Body of pancreas (tissue), 4 donors: Measurements from ENCODE around the gene PHF23. TPM values are rescaled to one million over a fixed set of nuclear protein-coding genes. Genes with fewer than 3 reads are reported as not detected.

Experiments
- ATAC-seq: fragments of 150-250 bp; one replicate; pipeline ENCODE4 v1.9.1; 2016
- DNase-seq, 4 donors: peaks; one replicate each; pipeline ENCODE4 v3.0.0-alpha.2; 2019
- H3K27ac ChIP-seq, 4 donors: fragments of 200-600 bp; sonication (generic); 1 replicate in 3 of 4; 2 replicates in 1 of 4; pipeline versions ENCODE4 v1.5.1 to v1.6.1; 2016 to 2019; ENCODE audit warnings: mild to moderate bottlenecking in 1 of 4, mixed read lengths in 1 of 4, moderate library complexity in 1 of 4
- H3K27me3 ChIP-seq, 2 donors: fragments of 200-600 bp; sonication (generic); one replicate each; pipeline ENCODE4 v1.6.0; 2016; ENCODE audit warnings: mild to moderate bottlenecking in 1 of 2
- H3K36me3 ChIP-seq, 2 donors: fragments of 200-600 bp; sonication (generic); replicated peaks in 1 of 2; 2 replicates each; pipeline ENCODE4 v1.5.1; 2016; ENCODE audit warnings: low read depth in 2 of 2; ENCODE audit not compliant: insufficient read depth in 1 of 2
- H3K4me1 ChIP-seq: fragments of 200-600 bp; sonication (generic); one replicate; pipeline ENCODE4 v1.6.0; 2016
- H3K4me3 ChIP-seq, 2 donors: fragments of 200-600 bp; sonication (generic); 1 replicate in 1 of 2; 2 replicates in 1 of 2; pipeline ENCODE4 v1.5.1; 2016 to 2019
- H3K9me3 ChIP-seq, 3 donors: fragments of 200-600 bp; sonication (generic); 1 replicate in 2 of 3; 2 replicates in 1 of 3; pipeline ENCODE4 v1.5.1; 2016
- POLR2A ChIP-seq, 3 donors: fragments of 450-650 bp; IDR thresholded peaks; one replicate each; pipeline ENCODE4 v1.6.1; 2016; ENCODE audit warnings: antibody characterized with exemption in 3 of 3, mild to moderate bottlenecking in 2 of 3
- WGBS, 2 donors: methylation state at CpG; one replicate each; pipeline ENCODE4 v1.1.5; 2017; 5-methylcytosine and 5-hydroxymethylcytosine counted together
- intact Hi-C: fragments of 100-400 bp; cut with DNase I; formaldehyde crosslinking; loops from one replicate; pipeline ENCODE4 v1.15.1; 2023
- total RNA-seq, 2 donors: library from RNA; depleted of rRNA; stranded (reverse); fragments of >200 nt; gene quantifications; one replicate each; pipeline ENCODE4 v1.1.0, GENCODE V29; 2016
- TF ChIP-seq, protein P1 (sequence below), 7 experiments: fragments of 450-650 bp in 4 of 7; fragments of 200-600 bp in 3 of 7; sonication (generic) in 3 of 7; IDR thresholded peaks; one replicate each; pipeline ENCODE4 v1.5.1; 2016 to 2019; ENCODE audit warnings: antibody characterized with exemption in 7 of 7

The PHF23 gene
- total RNA-seq, 2 donors from 2014 or later: 11.9 to 15.8 TPM

DNA sequence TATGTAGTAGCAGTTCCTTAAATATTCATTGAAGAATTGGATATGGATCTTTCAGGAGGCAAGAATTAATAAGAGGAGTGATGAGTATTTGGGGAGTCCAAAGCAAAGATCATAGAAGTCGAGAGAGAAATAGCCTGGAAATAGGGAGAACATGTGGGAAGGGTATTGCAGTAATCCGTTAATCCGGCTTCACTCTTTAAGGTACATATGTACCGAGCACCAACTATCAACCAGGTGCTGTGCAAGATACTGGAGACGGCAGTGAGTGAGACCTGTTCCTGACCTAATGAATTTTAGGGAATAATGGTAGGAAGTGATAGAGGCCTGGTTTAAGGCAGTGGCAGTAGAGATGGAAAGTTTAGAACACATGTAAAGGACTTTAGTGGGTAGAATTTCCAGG is 13.8 kb upstream of the PHF23 start:
- DNase-seq: no peak
- Histone ChIP-seq H3K4me3 (peak overlapping the region in 1 of 2 donors; percentile 28), H3K36me3 (peaks cover 0 to 8% of the 10 kb centered on the region in 2 donors), H3K9me3 (no peaks in the 10 kb centered on the region), H3K27ac (peak overlapping the region; percentile 87 to 100 (median 100)), H3K4me1 (peaks cover 38% of the 10 kb centered on the region), H3K27me3 (no peaks in the 10 kb centered on the region)
- no peak for ATAC-seq
- no peak for TF ChIP-seq POLR2A (IDR thresholded peaks at IDR 0.05)
- TF ChIP-seq, protein P1, sequence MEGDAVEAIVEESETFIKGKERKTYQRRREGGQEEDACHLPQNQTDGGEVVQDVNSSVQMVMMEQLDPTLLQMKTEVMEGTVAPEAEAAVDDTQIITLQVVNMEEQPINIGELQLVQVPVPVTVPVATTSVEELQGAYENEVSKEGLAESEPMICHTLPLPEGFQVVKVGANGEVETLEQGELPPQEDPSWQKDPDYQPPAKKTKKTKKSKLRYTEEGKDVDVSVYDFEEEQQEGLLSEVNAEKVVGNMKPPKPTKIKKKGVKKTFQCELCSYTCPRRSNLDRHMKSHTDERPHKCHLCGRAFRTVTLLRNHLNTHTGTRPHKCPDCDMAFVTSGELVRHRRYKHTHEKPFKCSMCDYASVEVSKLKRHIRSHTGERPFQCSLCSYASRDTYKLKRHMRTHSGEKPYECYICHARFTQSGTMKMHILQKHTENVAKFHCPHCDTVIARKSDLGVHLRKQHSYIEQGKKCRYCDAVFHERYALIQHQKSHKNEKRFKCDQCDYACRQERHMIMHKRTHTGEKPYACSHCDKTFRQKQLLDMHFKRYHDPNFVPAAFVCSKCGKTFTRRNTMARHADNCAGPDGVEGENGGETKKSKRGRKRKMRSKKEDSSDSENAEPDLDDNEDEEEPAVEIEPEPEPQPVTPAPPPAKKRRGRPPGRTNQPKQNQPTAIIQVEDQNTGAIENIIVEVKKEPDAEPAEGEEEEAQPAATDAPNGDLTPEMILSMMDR (IDR thresholded peaks at IDR 0.05): no peak
- WGBS, 2 donors: 49 to 51% methylated on average over 5 of the region's 5 CpGs
- intact Hi-C loops: no loop called here

DNA sequence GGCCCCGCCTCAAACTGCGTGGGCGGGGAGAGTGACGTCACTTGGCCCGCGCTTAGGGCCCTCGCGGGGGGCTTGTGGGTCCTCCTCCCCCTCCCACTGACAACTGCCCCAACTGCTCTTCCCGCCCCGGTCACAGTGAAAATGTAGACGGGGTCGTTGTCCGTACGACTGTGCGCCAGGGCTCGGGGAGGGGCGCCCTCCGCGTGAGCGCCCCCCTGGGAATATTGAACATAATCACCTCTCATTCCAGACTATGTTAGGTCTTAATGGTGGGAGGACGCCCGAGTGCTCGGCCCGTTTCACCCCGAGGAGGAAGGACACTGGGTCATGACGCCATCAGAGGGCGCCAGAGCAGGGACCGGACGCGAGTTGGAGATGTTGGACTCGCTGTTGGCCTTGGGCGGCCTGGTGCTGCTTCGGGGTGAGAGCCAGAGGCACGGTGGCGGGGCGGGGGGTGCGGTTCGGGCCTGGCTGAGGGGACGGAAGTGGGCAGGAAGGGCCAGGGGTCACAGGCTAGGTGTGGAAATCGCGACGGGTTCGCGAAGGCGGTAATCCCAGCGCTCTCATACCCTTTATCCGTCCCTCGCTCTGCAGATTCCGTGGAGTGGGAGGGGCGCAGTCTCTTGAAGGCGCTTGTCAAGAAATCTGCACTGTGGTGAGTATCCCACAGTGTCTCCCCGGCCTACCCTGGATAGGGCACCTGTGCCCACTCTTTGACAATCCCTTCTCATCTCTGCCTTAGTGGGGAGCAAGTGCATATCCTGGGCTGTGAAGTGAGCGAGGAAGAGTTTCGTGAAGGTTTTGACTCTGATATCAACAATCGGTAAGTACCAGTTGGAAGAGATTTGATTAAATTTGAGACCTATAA is 13.2 kb upstream of the PHF23 start, which contains the start of gene ELP5:
Gene ELP5 (plus strand): TSS at position 40 of the 868 bp plus-strand sequence. CDS start 336 bp downstream, at position 376.
- intact Hi-C loops: no loop called here
- Histone ChIP-seq H3K4me1 (peaks cover 38% of the 10 kb centered on the region), H3K36me3 (peaks cover 0 to 8% of the 10 kb centered on the region in 2 donors), H3K27ac (peak within 1 kb of the TSS; percentile 87 to 100 (median 100)), H3K4me3 (peak within 1 kb of the TSS; percentile 98 to 99), H3K9me3 (no peaks in the 10 kb centered on the region), H3K27me3 (no peaks in the 10 kb centered on the region)
- TF ChIP-seq, protein P1 (IDR thresholded peaks at IDR 0.05): peak in 4 of 7 experiments; percentile 20 to 39 (median 32)
- TF ChIP-seq POLR2A (IDR thresholded peaks at IDR 0.05): peak; percentile 37 to 80 (median 78)
- WGBS, 2 donors: 1 to 6% methylated on average over 11 to 55 of the region's 55 CpGs
- peak; percentile 78 for ATAC-seq
- DNase-seq: peak; percentile 94 to 96 (median 96)

DNA sequence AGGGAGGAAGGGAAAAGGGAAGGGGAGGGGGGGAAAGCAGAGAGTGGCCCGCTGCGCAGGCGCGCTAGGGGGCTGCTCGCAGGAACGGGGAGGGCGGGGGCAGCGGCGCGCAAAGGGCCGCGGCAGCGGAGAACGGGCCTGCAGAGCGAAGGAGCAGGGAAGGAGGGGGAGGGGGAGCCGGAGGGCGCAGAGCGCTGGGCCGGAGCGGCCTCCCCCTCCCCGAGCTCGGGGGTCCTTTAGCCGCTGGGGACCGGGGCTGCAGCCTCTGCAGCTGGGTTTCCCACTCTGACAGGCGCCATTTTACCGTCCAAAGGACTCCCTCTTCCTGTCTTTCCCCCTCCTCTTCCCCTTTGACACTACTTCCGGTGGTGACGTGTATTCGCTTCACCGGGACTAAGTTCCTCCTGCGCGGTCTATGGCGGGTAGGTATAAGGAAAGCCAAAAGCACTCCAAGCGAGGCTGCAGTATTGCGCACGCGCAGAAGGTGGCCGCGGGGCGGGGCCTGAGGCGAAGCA is 12.5 kb upstream of the PHF23 start, which contains the start of gene CTDNEP1:
Gene CTDNEP1 (minus strand): TSS at position 74 of the 515 bp plus-strand sequence. CDS start 438 bp downstream, outside the sequence.
- ATAC-seq (peak; percentile 92), DNase-seq (peak; percentile 97 to 99 (median 98))
- peaks cover 0 to 7% of the 10 kb centered on the region in 2 donors for H3K36me3 ChIP-seq
- peak; percentile 42 to 70 (median 60) for TF ChIP-seq POLR2A (IDR thresholded peaks at IDR 0.05)
- TF ChIP-seq, protein P1 (IDR thresholded peaks at IDR 0.05): no peak
- H3K4me1 ChIP-seq: peaks cover 38% of the 10 kb centered on the region
- no peaks in the 10 kb centered on the region for H3K9me3 ChIP-seq
- H3K4me3 ChIP-seq: peak within 1 kb of the TSS; percentile 98 to 99
- whole genome bisulfite sequencing, 2 donors: 0 to 1% methylated on average over 39 to 40 of the region's 41 CpGs
- H3K27ac ChIP-seq: peak within 1 kb of the TSS; percentile 87 to 100 (median 100)
- no peaks in the 10 kb centered on the region for H3K27me3 ChIP-seq
- intact Hi-C loops: no loop called here

DNA sequence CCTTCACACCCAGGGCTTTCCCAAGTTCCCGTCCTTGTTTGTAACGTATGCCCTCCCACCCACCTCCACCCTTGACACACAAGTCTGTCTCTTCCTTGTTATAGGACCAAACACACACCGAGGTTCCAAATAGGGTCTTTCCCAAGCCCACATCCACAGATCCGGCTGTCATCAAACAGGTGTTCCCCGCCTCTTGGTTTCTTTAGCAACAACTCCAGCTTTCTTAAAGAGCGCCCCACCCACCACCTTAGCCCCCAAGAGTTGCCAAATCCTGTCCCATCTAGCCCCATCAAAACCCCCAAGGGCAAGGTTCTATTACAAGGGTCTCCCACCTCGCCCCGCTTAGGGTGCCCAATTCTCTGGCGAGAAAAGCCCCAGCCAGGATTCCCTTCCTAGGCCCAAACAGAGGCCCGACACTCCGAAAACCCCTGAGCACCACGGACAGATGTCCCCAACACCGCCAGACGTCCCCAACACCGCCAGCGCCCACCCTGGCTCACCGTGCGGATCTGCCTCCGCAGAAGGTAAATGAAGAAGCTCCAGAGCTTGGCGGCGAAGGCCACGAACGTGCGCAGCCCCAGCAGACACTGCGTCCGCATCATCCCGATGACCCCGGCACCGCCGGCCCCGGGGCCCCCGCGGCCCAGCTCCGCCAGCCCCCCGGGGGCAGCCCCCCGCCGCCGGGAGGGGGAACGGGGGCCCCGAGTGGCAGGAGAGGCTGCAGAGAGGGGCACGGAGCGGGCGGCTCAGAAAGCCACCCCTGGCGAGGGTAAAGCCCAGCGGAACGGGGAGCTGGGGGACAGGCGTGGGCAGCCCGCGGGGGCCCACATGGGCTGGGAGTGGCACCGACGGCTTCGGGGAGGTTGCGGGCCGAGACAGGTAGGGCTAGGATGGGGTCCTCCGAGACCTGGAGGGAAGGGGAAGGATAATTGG is 11.7 kb upstream of the PHF23 start:
- DNase-seq (peak in 1 of 4 donors; percentile 29), ATAC-seq (no peak)
- Histone ChIP-seq H3K27me3 (no peaks in the 10 kb centered on the region), H3K4me1 (peaks cover 38% of the 10 kb centered on the region), H3K9me3 (no peaks in the 10 kb centered on the region), H3K4me3 (peak overlapping the region; percentile 98 to 99), H3K27ac (peak overlapping the region; percentile 87 to 100 (median 100)), H3K36me3 (peaks cover 0 to 7% of the 10 kb centered on the region in 2 donors)
- intact Hi-C loops: no loop called here
- TF ChIP-seq POLR2A (IDR thresholded peaks at IDR 0.05): no peak
- TF ChIP-seq, protein P1 (IDR thresholded peaks at IDR 0.05): no peak
- WGBS, 2 donors: 0 to 1% methylated on average over 9 to 49 of the region's 55 CpGs
